GM18861 (cell line): ENCODE data around the gene SIRPD.
A peak's percentile ranks its signal among the peaks of the same experiment; 100 is the strongest.

Source experiments
- ATAC-seq: cut with Tn5 transposase; IDR thresholded peaks from one replicate; pipeline ENCODE4 v1.9.1; 2021; ENCODE audit not compliant: unreplicated experiment

The SIRPD gene

DNA sequence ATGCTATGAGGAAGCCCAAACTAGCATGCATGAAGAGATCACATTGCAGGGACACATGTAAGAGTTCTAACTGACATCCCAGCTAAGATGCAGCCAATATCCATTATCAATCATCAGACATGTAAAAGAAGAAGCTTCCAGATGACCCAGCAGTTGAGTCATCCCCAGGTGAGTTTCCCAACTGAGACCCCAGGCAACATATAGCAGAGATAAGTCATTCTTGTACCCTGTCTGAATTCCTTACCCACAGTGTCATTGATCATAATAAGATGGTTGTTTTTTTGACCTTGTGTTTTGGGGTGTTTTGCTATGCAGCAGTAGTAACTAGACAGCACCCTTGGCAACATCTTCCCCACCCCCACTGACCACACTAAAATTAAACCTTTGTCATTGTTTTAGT lies 18.9 kb downstream of the SIRPD start:
- no peak for ATAC-seq

DNA sequence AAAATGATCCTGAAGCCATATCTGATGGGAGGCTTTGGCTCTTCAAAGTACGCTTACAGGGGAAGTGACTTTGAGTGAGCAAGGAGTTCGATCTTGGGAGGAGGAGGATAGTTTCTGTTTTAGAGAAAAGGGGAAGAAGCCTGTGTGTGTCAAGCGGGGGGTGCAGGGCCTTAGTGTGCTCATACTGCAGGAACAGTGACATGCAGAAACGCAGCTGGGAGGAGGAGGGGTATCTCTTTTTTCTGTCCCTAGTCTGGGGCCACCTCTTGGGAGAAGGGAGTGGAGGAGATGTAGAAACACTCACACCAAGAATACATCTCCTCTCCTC lies 19.8 kb downstream of the SIRPD start:
- ATAC-seq: no peak

DNA sequence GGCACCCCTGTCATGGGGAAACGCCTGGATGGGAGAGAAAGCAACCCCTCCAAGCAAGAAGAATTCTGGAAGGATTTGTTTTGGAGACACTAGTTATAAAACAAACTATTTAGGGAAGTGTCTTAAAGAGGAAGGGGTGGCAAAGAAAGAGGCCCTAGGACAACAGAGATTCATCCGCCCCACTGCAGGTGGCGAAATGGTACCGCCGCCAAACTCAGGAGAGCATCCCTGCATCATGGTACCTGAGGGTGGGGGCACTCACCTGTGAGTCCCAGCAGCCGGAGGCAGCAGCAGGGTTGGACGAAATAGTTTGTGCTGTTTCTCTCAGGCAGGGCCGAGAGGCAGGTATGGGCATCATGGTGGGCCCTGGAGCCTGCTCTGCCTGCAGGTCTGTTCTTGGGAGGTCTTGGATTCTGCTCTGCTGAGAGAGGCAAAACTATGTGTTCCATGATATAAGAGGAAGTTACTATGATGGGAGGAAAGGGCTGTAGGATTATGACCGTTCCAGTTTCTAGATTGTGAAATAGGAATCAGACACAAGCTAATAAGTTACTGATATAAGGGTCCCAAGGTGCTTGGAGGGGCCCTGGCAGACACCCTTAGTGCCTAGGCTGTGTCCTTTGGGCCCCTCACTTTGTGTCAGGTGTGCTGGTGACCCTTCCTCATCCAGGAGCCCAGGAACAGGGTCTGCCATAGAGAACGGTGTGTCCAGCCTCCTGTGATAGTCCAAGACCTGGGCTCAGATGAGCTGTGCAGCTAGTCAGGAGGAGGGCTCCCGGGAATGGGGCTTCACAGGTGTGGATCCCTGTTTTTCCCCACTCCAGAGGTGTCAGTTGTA lies 20.4 kb downstream of the SIRPD start:
- ATAC-seq: no peak

DNA sequence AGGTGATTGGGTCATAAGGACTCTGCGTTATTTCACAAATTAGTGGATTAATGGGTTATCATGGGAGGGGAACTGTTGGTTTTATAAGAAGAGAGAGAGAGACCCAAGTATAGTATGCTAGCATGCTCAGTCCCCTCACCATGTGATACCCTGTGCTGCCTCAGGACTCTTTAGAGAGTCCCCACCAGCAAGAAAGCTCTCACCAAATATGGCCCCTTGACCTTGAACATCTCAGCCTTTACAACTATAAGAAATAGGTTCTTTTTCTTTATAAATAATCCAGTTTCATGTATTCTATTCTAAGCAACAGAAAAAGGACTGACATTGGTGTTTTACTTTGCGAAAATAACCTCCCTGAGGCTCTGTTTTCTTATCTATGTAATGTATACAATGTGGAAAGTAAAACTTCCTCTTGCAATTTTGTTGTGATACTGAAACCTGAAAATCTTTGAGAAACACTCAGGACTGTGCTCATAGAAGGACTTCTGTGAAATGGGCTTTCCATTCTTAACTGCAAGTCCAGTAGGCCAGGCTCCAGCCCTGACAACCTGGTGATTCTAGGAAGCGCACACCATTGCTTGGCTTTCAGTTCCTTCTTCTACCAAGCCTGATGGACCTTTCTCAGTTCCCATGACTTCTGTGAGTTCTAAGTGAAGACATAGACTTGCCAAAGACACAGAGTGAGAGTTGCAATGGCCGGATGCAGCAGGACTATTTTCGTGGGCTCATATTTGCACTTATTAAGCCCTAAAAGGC lies 21.9 kb downstream of the SIRPD start:
- peak; percentile 86 for ATAC-seq

DNA sequence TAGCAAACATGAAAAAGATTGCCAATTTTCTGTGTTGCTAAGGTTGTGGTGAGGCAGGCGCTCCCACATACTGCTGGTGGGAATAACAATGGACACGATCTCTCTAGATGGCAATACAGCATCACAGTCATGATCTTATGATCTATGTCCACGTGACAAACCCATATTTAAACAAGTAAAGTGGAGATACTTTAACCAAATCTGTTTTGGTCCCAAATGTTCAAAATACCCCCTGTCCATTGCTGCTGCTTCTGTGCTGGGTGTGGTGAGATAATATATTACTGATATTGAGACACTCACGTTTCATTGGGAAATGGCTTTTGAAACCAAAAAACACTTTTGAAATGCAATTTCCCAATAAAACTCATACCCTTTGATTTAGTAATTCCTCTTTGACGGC lies 23.0 kb downstream of the SIRPD start:
- no peak for ATAC-seq

DNA sequence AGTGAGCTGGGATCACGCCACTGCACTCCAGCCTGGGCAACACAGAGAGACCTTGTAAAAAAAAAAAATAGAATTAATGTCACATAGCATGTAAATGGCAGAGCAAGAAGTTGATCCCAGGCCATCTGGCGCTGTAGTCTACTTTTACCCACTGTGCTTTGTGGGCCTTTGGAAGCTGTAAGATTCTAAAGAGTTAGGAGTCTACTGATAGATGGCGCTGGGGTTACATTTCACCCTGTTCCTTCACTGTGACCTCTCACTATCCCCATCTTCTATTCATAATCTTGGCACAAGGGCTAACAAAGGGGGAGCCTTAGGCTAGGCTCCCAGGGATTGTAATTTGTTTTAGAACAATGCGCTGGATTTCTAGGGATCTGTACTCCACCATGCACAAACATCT lies 24.4 kb downstream of the SIRPD start:
- ATAC-seq: no peak

DNA sequence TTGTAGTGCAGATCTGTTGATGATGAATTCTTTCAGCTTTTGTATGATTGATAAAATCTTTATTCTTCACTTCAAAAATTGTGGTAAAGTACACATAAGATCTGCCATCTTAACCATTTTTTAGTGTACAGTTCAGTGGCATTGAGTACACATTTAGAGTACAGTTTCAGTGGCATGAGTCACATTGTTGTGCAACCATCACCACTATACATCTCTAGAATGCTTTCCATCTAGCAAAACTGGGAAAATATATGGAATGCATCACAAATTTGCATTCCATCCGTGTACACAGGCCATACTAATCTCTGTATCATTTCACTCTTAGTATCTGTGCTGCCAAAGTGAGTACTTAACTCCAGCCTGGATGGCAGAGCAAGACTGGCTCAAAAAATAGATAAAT lies 28.7 kb downstream of the SIRPD start:
- no peak for ATAC-seq

DNA sequence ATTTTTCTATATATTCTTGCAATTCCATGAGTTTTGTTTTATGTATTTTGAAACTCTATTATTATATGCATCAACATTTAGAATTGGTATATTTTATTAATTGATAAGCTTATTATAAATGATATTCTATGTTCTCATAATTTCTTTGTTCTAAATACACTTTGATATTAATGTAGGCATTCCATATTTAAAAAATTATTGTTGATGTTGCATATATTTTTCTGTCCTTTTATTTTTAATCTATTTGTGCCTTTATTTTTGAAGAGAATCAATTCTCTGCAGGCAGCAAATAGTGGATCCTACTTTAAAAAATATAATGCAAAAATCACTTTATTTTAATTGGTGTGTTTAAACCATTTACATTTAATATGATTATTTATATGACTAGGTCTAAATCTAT lies 29.6 kb downstream of the SIRPD start:
- ATAC-seq: no peak

DNA sequence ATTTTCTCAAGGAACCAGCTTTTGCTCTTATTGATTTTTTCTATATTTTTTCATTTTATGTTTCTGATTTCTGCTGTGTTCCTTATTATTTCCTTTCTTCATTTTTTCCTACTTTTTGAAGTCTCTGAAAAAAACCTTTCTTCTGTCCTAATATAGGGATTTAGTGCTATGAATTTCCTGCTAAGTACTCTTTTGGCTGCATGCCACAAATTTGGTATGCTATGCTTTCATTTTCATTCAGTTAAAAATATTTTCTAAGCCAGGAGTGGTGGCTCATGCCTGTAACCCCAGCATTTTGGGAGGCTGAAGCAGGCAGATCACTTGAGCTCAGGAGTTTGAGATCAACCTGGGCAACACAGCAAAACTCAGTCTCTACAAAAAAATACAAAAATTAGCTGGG lies 30.6 kb downstream of the SIRPD start:
- ATAC-seq: no peak

DNA sequence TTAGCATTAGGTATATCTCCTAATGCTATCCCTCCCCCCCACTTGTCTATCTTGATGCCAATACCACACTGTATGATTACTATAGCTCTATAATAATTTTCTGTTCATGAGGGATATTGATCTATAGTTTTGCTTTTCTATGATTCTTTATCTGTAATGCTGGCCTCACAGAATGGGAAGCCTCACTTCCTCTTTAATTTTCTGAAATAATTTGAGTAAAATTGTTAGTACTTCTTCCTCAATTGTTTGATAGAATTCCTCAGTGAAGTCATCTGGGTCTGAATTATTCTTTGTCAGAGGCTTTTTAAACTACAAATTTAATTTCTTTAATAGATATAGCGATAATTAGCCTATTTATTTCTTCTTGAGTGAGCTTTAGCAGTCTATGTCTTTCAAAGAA lies 31.2 kb downstream of the SIRPD start:
- no peak for ATAC-seq

DNA sequence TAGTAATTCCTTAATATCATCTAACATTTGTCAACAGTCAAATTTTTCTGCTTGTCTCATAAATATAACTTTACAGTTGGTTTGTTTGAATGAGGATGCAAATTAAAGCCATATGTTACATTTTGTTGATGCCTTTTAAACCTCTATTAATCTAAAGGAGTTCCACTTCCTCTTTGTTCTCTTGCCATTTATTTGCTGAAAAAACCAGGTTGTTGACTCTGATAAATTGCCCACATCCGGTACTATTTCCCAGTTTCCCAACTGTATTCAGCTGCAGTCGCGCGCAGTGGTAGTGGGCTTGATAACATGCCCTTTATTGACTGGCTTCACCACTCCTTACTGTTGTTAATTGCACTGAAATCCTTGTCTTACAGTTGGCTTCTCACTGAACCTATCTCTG lies 33.5 kb downstream of the SIRPD start:
- ATAC-seq: no peak

DNA sequence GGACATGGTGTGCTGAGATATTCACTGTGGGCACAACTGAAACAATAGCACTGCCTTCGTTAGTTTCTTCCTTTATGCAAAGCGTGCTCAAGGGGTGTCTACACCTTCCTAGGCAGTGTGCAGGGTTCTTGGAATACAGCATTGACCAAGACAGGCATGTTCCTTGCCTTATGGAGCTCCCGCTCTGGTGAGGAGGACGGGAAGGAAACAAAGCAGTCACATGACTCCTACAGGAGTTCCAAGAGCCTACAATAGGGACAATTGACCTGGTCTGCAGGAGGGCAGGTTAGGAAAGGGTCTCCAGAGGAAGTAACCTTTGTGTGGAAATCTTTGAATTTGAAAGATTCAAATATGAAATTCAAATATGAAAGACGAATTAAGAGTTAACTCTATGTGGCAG lies 40.5 kb downstream of the SIRPD start:
- ATAC-seq: no peak

DNA sequence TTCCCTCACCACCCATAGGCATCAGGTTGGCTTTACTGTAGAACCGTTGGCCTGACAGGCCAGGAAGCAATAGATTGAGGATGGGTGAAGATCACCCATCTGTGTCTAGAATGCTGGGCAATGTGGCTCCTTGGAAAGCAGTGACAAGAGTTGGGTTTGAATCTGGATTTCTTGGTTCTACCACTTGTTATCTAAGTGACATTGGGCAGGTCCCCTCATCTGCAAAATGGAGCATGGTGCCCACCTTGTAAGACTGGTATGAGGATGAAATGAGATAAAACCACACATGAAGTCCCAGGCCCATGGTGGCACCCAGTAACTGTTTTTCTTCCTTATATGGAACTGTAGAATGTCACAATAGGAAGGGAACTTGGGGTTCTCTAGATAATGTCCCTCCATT lies 43.7 kb downstream of the SIRPD start:
- no peak for ATAC-seq

DNA sequence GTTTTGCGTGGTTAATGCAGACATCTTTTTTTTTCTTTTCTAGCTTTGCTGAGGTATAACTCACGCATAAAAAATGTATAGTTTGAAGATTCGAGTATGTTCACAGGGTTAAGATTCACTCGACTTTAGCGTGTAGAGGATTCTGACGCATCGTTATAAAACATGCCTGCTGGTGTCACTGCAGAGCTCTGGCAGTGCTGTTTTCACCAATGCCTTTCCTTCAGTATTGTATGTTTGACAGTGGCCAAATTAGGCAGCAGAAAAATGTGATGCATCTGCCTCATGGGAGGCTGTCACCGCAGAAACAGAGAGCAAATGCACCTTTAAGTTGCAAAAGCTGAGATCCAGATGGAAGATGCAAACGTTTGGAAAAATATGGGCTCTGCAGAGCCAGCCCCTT lies 48.3 kb downstream of the SIRPD start:
- ATAC-seq: no peak

DNA sequence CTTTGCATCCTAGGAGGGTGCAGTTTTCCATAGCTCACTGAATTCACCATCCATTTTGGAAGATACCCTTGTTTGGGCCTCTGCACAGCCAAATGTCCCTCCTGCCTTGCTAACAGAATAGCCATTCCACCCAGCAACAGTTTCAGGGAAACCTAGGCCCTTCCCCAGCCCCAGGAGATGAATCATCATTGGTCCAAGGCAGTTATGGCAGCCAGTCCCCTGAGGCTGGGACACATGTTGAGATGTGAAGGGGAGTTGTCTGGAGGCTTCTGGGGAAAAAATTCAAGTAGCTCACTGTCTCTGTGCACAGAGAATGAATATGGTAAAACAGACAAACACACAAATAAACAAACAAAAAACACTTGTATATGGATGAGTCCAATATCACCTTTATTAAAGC lies 48.9 kb downstream of the SIRPD start:
- no peak for ATAC-seq

DNA sequence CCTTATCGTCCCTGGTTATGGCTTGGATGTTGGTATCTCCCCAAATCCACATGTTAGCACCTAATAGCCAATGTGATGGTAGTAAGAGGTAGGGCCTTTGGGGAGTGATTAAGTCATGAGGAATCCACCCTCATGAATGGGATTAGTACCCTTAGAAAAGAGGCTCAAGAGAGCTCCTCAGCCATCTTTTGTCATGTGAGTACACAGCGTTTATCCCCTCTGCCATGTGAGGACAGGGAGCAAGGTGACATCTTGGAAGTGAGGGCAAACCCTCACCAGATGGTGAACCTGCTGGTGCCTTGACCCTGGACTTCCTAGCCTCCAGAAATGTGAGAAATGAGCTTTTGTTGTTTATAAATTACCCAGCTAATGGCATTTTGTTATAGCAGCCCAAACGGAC lies 50.2 kb downstream of the SIRPD start:
- ATAC-seq: no peak

DNA sequence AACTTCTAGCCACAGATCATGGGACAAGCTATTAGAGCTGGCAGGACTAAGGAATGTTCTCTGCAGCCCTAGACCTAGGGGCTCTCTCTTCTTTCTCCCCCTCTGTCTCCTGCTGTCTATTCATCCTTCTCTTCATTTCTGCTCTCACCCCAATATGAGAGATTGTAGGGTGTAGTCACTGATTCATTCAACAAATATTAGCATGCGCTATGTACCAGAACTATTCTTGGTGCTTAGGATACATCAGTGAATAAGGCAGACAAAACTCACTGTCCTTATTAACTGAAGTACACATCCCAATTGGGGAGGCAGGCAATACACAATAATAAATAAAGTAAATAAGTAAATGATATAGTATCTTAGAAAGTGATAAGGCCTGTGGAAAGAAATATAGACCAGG lies 51.6 kb downstream of the SIRPD start:
- ATAC-seq: no peak

DNA sequence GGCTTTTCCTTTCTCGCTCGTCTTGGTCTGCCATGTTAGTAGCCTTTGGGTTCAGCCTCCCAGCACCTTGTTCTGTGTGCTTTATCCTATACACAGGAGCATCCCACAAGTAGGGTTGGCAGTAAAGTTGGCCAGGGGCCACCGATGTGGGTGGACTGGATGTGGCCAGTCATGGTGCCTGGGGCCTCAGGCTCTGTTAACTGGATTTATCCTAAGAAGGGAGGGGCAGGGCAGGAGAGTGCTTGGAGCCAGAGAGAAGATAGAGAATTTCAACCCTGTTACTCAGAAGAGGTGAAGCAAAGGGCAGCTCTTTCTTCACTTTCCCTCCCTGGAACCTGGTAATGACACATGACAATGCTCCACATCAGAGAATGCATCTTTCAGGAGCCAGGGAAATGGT lies 52.1 kb downstream of the SIRPD start:
- no peak for ATAC-seq

DNA sequence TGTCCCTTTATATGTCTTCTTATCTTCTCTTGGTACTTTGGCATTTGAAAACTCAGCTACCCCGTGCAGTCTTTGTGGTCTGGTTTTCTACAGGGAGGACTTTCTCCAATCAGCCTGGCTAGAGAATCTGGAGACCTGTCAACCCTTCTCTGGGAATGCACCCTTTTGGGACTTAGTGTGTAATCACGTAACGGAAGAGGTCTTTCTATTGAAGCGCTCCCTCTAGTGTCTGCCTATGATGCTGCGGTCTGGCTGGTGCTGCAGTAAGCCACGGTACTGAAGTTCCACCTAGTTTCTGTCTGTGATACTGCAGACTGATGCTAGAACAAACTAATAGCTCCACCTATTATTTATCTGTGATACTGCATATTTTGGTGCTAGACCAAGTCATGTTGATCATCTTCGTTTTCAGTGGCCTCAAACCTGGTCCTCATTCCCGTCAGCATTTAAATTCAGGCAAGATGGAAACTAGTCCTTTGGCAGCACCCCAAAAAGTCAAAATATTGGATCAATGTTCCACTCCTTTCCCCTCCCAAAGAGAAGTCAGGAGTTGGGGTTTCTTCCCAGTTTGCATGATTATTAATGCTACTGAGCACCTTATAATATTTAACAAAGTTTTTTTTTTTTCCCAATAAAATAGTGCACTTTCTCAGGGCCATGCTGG lies 53.8 kb downstream of the SIRPD start:
- peak; percentile 93 for ATAC-seq

DNA sequence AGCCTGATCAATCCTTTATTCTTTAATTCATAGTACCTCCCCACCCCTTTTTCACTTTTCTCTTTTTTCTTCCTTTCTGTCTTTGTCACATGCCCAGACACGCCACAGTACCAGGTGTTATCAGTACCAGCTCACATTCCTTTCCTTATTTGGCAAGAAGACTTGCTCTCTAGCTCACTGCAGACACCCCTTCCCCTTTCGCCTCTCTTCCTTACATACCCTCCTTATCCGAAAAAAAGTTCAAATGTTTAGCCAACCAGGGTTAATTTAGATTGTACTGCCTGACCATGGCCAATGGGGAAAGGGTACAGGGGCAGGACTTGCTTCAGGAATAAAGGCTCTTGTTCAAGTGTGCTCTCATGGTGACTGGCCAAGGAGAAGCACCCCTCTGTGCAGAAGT lies 57.0 kb downstream of the SIRPD start:
- ATAC-seq: no peak

DNA sequence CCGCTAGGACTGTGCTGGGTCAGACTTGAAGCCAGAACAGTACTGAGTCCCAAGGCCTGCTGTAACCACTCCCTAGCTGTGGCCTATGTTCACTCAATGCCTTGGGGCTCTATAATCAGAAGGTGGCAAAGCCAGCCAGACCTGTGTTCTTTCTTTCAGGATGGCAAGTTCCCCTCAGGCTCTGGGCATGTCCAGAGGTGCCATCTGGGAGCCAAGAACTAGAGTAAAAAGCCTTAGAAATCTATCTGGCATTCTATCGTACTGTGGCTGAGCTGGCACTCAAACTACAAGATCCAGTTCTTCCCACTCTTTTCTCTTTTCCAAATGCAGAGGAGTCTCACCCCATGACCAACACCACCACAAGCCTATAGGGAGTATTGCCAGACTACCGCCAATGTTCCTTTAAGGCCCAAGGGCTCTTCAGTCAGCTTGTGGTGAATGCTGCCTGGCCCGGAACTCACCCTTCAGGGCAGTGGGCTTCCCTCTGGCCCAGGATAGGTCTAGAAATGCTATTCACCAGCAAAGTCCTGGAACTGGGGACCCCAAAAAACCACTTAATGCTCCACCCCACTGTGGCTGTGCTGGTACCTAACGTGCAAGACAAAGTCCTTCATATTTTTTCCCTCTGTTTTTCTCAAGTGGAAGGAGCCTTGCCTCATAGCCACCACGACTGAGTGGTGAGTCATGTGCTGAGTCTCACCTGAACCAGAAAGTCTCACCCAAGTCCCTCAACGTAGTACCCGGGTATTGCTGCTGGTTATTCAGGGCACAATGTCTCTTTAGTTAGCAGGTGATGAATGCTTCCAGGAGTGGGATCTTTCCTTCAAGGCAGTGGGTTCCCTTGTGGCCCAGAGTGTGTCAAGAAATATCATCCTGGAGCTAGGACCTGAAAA lies 57.7 kb downstream of the SIRPD start:
- no peak for ATAC-seq
